Measurements from ENCODE around the gene GET4.

GRCh38 chr7:885261-885892, 9.0 kb downstream of the GET4 start:
- no peak for TF ChIP-seq CTCF (IDR thresholded peaks at IDR 0.05; ENCODE audit: low read length)
- no peak for TF ChIP-seq EZH2 (IDR thresholded peaks at IDR 0.05; ENCODE audit: borderline replicate concordance, low read length)

All from OCI-LY1 (cell line).